Fibroblast of skin of back (primary cell): ENCODE results near the gene VSTM2B.

Experiments
- DNase-seq: peaks from one replicate; pipeline ENCODE4 v3.0.0-alpha.2; 2013

Gene VSTM2B

DNA sequence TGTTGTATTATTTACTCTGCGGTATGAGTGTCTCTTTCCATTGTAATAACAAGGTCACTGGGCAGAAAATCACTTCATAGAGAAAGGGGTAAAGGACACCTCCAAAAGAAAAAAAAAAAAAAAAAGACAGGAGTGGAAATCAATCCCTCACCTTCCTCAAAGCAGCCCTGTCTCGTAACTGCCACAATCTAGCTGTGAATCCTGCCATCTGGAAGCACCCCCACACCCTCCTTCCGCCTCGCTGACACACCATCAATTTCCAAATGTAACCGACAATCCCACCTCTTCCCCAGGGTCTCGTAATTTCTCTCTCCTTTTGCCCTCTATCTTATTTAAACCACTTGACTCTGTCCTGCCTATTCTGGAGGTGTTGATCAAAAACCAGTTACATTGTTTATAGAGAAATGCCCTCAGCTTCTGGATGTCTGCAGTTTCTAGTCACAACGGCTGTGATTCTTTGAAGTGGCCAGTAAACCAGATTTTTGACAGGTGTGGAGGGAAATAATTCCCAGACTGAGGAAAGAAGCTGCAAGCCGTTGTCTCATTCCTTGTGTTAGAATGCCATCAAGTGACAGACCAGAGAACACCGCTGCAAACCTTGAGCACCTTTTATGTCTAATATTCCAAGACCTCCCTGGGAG lies 71.2 kb downstream of the VSTM2B start:
- DNase-seq: peak; percentile 3

DNA sequence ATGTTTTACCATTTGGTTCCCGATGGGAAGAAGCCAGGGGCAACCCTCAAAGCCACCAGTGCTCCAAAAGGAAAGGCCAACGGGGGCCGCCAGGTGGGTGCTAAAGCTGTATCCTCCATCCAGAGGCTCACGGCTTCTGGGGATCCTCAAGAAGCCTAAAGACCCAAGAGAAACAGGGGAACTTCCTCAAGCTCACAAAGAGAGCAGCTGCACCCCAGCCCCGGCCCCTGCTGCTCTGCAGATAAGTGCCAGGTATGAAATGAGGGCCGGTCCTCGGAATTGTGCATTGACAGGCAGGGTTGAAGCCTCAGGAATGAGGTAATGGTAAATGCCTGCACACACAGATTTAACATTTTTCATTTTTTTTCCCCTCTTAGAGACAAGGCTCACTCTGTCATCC lies 72.2 kb downstream of the VSTM2B start:
- no peak for DNase-seq

DNA sequence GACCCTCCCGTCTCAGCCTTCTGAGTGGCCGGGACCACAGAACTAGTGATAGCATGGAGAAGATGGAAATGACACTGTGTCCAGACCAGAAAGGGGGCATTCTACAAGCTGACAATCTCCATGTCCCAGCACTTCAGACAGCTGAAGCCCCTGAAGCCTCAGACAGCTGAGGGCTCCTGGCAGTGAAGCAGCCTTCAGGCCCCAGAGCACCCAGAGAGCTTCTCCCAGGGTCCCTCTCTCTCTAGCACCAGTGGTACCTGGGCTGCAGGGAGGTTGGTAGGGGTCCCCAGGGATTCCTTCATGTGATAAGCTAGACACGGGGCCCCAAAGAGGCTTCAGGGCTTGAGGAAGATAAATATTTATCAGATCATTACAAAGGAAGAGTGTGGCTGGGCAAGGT lies 72.7 kb downstream of the VSTM2B start:
- no peak for DNase-seq

DNA sequence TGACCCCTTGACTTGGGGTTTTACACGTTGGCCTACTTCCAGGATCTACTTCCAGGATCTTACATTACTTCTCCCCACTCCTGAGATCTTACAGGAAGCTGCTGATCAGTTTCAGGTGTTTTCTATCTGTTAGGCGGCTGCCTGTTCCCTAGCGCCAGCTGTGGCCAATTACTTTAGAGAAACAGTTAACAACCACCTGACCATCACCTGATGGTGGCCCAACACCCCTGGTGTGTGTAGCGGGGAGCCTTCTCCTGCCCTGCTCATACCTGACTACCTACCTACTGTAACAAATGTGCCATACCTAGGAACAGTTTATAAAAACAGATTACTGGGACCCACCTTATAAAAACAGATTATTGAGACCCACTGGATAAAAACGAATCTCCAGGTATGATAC lies 77.5 kb downstream of the VSTM2B start:
- DNase-seq: no peak

DNA sequence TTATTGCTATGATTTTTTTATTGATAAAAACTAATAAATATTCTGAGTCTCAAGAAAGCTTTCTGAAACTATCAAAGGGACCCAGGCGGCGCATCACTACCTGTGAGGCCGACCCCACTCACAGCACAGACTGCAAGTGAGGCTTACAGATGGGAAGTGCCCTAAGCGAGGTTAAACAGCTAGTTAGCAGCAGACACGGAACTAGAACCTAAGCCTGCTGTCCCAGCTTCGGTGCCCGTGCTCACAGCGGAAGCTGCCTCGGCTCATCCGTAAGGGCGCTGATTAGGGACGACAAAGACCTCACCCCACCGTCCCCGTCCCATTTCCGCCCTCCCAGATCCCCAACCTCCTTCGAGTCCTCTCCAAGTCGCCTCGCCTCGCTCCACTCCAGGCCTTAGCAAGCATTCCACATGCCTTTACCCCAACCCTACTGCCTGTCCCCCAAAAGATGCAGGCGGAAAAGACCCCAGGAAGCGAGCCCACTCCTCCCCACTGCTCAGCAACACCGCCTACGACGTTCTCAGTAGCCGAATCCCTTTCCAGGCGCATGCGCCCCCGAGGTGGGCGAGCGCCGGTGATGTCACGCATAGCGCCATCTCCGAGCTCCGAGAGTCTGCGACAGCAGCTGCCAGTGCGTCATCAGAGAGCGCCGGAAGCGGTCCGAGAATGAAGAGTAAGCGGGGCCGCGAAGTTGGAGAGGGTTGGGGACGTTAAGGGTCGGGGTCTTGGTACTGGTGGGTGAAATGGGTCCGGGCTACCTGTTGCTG lies 80.0 kb downstream of the VSTM2B start, which contains the start of gene POP4:
Gene POP4 (plus strand): TSS at position 631 of the 767 bp plus-strand sequence. CDS start 36 bp downstream, at position 667.
- DNase-seq: peak; percentile 95

DNA sequence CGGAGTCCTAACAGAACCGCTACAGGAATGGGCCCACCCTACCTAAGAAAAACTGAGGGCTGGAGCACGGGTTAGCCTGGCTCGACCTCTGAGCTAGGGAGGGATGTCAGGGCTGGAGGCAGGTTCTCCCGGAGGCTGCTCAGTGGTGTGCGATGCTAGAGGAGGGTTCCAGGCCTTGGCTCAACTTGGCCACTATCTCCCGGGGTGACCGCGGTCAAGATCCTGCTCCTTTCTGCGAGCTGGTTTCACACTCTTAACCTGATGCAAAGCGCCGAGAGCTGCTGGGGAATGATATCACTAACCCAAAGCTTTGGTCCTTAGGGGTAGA lies 80.6 kb downstream of the VSTM2B start:
- no peak for DNase-seq

DNA sequence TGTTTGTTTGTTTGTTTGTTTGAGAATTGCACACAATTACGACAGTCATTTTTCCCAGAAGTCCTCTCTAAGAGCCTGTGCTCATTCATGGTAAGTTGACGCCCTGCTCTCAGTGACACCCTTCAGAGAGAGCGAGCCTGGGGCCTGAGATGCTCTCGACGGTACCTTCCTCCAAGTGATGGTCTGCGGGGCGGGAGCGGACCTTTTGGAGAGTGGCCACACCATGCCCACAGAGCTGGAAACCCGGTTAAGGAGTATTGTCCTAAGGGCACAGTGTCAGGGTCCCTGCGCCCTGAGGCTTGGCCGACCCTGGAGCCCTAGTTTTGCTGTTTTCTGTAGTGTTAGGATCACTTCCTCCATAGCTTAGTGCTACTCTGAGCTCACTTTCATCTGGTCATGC lies 83.8 kb downstream of the VSTM2B start:
- DNase-seq: no peak

DNA sequence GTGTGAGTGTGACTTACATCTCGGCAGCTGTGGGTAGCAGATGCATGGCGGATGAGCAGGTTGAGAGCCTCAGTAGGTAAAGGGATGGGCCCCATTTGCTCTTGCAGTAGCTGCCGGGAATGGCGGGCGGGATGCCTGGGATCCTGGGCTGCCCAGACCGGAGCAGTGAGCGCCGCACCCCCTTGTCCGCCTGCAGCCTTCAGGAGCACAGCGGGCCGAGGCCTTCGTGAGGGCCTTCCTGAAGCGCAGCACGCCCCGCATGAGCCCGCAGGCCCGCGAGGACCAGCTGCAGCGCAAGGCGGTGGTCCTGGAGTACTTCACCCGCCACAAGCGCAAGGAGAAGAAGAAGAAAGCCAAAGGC lies 84.4 kb downstream of the VSTM2B start:
- DNase-seq: no peak

DNA sequence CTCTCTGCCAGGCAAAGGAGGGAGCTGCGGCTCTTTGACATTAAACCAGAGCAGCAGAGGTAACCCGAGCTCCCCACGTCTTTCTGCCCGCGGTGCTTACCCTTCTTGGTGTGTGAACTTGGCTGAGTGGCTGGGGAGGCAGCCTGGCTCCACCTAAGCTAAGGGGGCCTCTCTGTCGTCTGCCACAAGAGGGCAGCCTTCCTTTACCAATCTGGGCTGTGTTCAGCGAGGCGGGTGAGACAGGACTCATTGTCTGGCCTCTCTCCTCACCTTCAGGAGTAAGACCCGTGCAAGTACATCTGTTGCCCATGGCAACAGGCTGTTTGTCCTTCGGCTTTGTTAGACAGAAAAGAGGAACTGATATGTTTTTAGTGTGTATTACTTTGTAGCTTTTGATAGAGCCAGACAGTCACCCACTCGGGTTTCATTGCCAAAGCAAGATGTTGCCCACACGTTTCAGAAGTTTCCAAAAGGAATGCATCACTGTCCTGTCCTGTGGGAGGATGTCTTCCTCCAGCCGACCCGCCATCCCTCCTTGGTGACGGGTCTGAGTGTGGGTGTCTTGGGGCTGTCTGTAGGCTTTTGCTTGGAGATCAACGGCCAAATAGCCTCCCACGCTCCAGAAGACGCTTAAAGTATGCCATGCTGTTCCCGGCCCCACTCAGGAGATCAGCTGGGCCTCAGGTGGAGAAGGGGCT lies 84.9 kb downstream of the VSTM2B start:
- DNase-seq: peak; percentile 75

DNA sequence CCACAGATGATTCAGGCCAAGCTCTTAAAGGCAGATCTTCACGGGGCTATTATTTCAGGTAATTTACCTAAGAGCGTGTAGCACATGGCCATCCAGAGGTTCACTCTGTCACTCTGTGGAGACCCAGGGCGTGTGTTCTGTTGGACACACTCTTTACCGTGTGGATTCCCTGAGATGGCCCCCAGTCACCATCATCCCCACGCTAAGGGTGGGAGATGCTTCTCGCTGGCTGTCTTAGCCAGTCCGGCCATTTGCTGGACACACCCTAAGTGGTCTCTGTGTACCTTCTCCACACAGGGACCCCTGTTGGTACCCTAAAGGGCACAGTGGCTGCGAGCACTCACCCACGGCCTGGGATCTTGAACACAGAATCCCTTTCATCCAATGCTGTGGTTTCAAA lies 86.3 kb downstream of the VSTM2B start:
- DNase-seq: no peak

DNA sequence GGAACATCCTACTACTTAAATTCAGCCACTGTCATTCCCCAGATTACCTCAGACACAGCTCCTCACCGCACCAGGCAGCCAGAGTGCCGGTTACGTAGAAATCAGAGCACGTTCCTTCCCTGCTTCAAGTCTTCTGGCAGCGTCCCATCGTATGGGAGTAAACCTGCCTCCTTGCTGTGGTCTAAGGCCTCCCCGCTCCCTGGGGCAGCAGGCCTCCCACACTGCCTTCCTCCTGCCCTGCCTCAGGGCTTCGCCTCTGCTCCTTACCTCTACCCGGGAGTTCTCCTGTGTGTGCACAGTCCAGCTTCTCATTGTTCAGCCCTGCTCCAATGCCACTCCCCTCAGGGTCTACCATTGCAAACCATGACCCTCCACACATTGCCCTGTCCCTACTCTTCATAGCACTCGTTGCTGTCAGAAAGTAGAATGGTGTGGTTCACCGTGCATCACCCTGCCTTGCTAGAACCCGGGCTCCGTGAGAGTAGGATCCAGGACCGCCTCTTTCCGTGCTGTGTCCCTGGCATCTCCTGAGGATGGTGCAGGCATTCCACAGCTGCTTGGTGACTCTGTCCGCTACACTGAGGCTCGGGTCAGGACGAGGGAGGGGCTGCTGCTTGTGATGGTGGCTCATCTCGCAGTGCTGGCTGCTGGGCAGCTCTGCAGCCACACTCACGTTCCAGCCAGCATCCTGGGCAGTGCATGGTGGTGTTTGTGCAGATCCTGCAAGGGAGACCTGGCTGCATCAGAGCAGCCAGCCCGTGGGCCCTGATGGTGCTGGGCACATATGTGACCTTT lies 87.2 kb downstream of the VSTM2B start:
- no peak for DNase-seq

DNA sequence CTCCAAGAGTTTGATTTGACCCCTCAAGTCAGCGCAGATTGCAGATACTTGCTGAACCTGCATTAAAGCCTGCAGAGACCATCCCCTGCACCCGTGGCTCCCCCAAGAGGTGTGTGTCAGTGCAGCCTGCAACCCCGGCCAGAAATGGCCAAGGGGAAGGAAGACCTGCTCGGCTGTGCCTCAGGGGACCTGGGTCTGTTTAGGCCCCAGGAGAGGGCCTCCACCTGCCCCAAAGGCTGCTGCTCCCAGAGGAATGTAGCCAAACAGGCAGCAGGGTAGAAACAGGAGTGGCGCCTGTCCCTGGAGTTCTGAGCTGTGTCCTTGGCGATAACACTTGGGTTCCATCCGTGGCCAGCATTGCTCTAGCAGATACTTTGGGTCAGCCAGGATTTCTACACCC lies 88.3 kb downstream of the VSTM2B start:
- no peak for DNase-seq
